ENCODE data around the gene SYT17.

The SYT17 gene

GRCh38 chr16:19131825-19132218 lies 36.2 kb upstream of the SYT17 start:
- no peaks in the 10 kb centered on the region for H3K27me3 ChIP-seq (ENCODE audit: low read depth, low read length)
- H3K36me3 ChIP-seq (ENCODE audit: control insufficient read depth in 1 of 2, insufficient read depth in 2 of 2, low read length in 2 of 2), result no peaks in the 10 kb centered on the region
- H3K27ac ChIP-seq (ENCODE audit: low read length), result peak overlapping the region; percentile 72
- no peak overlapping the region for H3K4me3 ChIP-seq (ENCODE audit: low read depth in 1 of 2, low read length in 2 of 2)
- H3K4me1 ChIP-seq (ENCODE audit: control insufficient read depth in 1 of 2, insufficient read depth in 2 of 2, low read length in 2 of 2), result peaks cover 13 to 17% of the 10 kb centered on the region in 2 donors
- H3K9me3 ChIP-seq (ENCODE audit: control insufficient read depth in 1 of 2, low read length in 2 of 2), result no peaks in the 10 kb centered on the region

GRCh38 chr16:19132255-19132654 lies 35.8 kb upstream of the SYT17 start:
- Histone ChIP-seq H3K27ac (ENCODE audit: low read length) (peak overlapping the region; percentile 72), H3K27me3 (ENCODE audit: low read depth, low read length) (no peaks in the 10 kb centered on the region), H3K4me3 (ENCODE audit: low read depth in 1 of 2, low read length in 2 of 2) (no peak overlapping the region), H3K36me3 (ENCODE audit: control insufficient read depth in 1 of 2, insufficient read depth in 2 of 2, low read length in 2 of 2) (no peaks in the 10 kb centered on the region), H3K4me1 (ENCODE audit: control insufficient read depth in 1 of 2, insufficient read depth in 2 of 2, low read length in 2 of 2) (peaks cover 13 to 21% of the 10 kb centered on the region in 2 donors), H3K9me3 (ENCODE audit: control insufficient read depth in 1 of 2, low read length in 2 of 2) (no peaks in the 10 kb centered on the region)

GRCh38 chr16:19132898-19133297 lies 35.1 kb upstream of the SYT17 start:
- peaks cover 13 to 27% of the 10 kb centered on the region in 2 donors for H3K4me1 ChIP-seq (ENCODE audit: control insufficient read depth in 1 of 2, insufficient read depth in 2 of 2, low read length in 2 of 2)
- no peaks in the 10 kb centered on the region for H3K36me3 ChIP-seq (ENCODE audit: control insufficient read depth in 1 of 2, insufficient read depth in 2 of 2, low read length in 2 of 2)
- H3K27ac ChIP-seq (ENCODE audit: low read length), result no peak overlapping the region
- H3K27me3 ChIP-seq (ENCODE audit: low read depth, low read length), result no peaks in the 10 kb centered on the region
- no peaks in the 10 kb centered on the region for H3K9me3 ChIP-seq (ENCODE audit: control insufficient read depth in 1 of 2, low read length in 2 of 2)
- H3K4me3 ChIP-seq (ENCODE audit: low read depth in 1 of 2, low read length in 2 of 2), result no peak overlapping the region

- Histone ChIP-seq H3K36me3 (ENCODE audit: control insufficient read depth in 1 of 2, insufficient read depth in 2 of 2, low read length in 2 of 2) (no peaks in the 10 kb centered on the region), H3K4me3 (ENCODE audit: low read depth in 1 of 2, low read length in 2 of 2) (no peak overlapping the region), H3K9me3 (ENCODE audit: control insufficient read depth in 1 of 2, low read length in 2 of 2) (no peaks in the 10 kb centered on the region), H3K27me3 (ENCODE audit: low read depth, low read length) (no peaks in the 10 kb centered on the region), H3K4me1 (ENCODE audit: control insufficient read depth in 1 of 2, insufficient read depth in 2 of 2, low read length in 2 of 2) (peaks cover 16 to 29% of the 10 kb centered on the region in 2 donors), H3K27ac (ENCODE audit: low read length) (no peak overlapping the region)
Measured at GRCh38 chr16:19133600-19133999, 34.4 kb upstream of the SYT17 start.

DNA sequence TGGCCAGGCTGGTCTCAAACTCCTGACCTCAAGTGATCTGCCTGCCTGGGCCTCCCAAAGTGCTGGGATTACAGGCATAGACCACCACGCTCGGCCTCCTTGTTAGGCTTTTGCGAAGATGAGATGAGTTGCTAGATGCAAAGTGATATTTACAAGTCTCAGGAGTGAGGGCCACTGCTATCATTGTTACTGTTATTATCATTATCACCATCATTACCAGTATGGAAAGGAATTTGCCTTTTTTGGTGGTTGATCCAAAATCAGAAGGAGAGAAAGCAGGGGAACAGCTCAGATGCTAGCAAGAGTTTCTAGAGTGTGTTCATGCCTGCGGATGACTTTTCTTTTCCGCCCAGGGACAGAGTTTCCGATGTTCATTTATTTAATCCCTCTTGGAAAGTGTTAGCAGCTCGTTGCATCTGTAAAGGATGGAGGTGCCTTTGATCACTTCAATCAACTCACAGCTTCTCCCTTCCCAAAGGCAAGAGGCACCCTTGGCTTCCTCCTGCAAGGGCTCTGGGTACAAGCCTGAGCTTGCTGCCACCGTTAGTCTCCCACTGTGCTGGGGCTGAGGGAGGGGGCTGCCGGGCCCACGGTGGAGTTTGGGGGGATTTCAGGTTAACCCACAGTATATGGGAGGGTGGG lies 32.7 kb upstream of the SYT17 start:
- Histone ChIP-seq H3K4me3 (ENCODE audit: low read depth in 1 of 2, low read length in 2 of 2) (no peak overlapping the region), H3K4me1 (ENCODE audit: control insufficient read depth in 1 of 2, insufficient read depth in 2 of 2, low read length in 2 of 2) (peaks cover 18 to 43% of the 10 kb centered on the region in 2 donors), H3K27ac (ENCODE audit: low read length) (no peak overlapping the region), H3K9me3 (ENCODE audit: control insufficient read depth in 1 of 2, low read length in 2 of 2) (no peaks in the 10 kb centered on the region), H3K36me3 (ENCODE audit: control insufficient read depth in 1 of 2, insufficient read depth in 2 of 2, low read length in 2 of 2) (no peaks in the 10 kb centered on the region), H3K27me3 (ENCODE audit: low read depth, low read length) (no peaks in the 10 kb centered on the region)

DNA sequence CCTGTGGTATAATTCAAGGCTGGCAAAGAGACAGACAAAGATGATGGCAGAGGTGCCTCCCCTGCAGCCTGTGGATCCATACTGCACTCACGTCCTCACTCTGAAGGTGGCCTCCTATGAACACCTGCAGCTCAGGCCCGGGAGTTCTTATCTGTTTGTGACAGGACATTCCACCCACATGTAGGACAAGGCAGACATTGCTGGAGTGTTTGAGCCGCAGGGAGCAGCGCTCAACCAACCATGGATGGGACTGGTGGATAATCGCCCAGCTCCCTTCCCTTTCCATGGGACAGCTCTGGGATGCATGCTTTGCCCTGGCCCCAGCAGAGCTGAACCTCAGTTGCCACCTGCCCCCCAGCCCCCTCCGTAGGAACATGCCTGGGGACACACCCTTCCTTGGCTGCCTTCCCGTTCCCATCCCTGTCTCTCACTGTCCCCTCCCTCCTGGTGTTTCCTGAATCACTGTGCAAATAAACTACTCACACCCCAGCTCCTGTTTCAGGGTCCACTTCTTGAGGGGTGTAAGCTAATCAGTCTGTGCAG lies 32.1 kb upstream of the SYT17 start:
- H3K9me3 ChIP-seq (ENCODE audit: control insufficient read depth in 1 of 2, low read length in 2 of 2), result no peaks in the 10 kb centered on the region
- no peaks in the 10 kb centered on the region for H3K27me3 ChIP-seq (ENCODE audit: low read depth, low read length)
- H3K4me3 ChIP-seq (ENCODE audit: low read depth in 1 of 2, low read length in 2 of 2), result no peak overlapping the region
- H3K27ac ChIP-seq (ENCODE audit: low read length), result no peak overlapping the region
- peaks cover 18 to 43% of the 10 kb centered on the region in 2 donors for H3K4me1 ChIP-seq (ENCODE audit: control insufficient read depth in 1 of 2, insufficient read depth in 2 of 2, low read length in 2 of 2)
- H3K36me3 ChIP-seq (ENCODE audit: control insufficient read depth in 1 of 2, insufficient read depth in 2 of 2, low read length in 2 of 2), result no peaks in the 10 kb centered on the region

DNA sequence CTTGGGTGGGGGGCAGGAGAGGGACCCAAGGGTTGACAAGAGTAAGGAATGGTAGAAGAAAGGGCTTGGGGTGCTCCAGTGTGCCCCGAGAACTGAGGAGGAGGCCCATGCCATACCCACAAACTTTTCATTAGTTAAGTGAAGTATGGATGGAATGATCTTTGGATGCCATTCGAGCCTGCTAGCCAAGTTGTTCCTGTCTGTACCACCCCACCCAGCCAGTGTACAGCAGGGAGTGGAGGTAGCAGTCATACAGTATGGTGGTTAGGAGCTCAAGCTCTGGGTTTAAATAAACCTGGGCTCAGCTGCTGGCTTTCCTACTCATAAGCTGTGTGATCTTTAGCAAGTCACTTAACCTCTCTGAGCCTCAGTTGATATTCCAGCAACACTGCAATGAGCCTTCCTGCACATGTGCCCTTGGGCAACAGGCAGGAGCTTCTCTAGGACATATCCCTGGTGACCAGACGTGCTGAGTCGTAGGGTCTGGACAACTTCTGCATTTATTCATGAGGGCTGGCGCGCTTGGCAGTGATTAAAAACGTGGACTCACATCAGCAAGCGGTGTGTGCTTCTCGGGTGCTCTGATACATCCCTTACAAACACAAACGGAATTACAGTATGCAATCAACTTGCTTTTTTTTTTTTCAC lies 31.4 kb upstream of the SYT17 start:
- no peak overlapping the region for H3K4me3 ChIP-seq (ENCODE audit: low read depth in 1 of 2, low read length in 2 of 2)
- no peaks in the 10 kb centered on the region for H3K36me3 ChIP-seq (ENCODE audit: control insufficient read depth in 1 of 2, insufficient read depth in 2 of 2, low read length in 2 of 2)
- peaks cover 18 to 43% of the 10 kb centered on the region in 2 donors for H3K4me1 ChIP-seq (ENCODE audit: control insufficient read depth in 1 of 2, insufficient read depth in 2 of 2, low read length in 2 of 2)
- H3K27me3 ChIP-seq (ENCODE audit: low read depth, low read length), result no peaks in the 10 kb centered on the region
- H3K27ac ChIP-seq (ENCODE audit: low read length), result no peak overlapping the region
- H3K9me3 ChIP-seq (ENCODE audit: control insufficient read depth in 1 of 2, low read length in 2 of 2), result no peaks in the 10 kb centered on the region

DNA sequence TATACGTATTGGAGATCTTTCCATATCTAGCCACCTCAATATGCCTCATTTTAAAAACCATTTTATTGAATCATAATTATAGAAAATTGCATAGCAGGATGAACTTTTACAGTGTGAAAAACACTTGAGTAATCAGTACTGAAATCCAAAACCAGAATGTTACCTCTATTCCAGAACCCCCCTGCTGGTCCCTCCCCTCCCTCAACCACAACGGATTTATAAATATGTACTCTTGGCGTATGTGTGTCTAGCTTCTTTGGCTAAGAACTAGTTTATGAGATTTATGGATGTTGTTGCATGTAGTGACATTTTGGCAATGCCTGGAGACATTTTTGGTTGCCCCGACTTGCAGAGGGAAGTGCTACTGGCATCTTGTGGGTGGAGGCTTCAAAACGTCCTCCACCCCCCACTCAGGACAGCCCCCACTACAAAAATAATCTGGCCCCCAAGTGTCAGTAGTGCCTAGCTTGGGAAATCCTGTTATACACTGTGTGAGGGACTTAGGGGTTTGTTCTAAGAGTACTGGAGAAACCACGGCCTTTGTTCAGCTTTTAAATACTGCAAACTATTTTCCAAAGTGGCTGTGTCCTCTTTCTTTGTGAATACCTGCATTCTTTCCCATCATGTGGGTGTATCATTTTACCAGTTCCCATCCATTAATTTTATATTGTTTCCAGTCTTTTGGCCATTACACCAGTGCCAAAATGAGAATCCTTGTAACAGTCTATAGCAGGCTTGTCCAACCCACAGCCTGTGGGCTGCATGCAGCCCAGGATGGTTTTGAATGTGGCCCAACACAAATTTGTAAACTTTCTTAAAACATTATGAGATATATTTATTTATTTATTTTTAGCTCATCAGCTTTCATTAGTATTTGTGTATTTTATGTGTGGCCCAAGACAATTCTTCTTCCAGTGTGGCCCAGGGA lies 30.6 kb upstream of the SYT17 start:
- H3K36me3 ChIP-seq (ENCODE audit: control insufficient read depth in 1 of 2, insufficient read depth in 2 of 2, low read length in 2 of 2), result no peaks in the 10 kb centered on the region
- no peaks in the 10 kb centered on the region for H3K9me3 ChIP-seq (ENCODE audit: control insufficient read depth in 1 of 2, low read length in 2 of 2)
- H3K4me1 ChIP-seq (ENCODE audit: control insufficient read depth in 1 of 2, insufficient read depth in 2 of 2, low read length in 2 of 2), result peaks cover 15 to 38% of the 10 kb centered on the region in 2 donors
- no peak overlapping the region for H3K27ac ChIP-seq (ENCODE audit: low read length)
- no peaks in the 10 kb centered on the region for H3K27me3 ChIP-seq (ENCODE audit: low read depth, low read length)
- no peak overlapping the region for H3K4me3 ChIP-seq (ENCODE audit: low read depth in 1 of 2, low read length in 2 of 2)

- H3K27ac ChIP-seq (ENCODE audit: low read length), result no peak overlapping the region
- no peak overlapping the region for H3K4me3 ChIP-seq (ENCODE audit: low read depth in 1 of 2, low read length in 2 of 2)
- peaks cover 15 to 38% of the 10 kb centered on the region in 2 donors for H3K4me1 ChIP-seq (ENCODE audit: control insufficient read depth in 1 of 2, insufficient read depth in 2 of 2, low read length in 2 of 2)
- H3K9me3 ChIP-seq (ENCODE audit: control insufficient read depth in 1 of 2, low read length in 2 of 2), result no peaks in the 10 kb centered on the region
- H3K36me3 ChIP-seq (ENCODE audit: control insufficient read depth in 1 of 2, insufficient read depth in 2 of 2, low read length in 2 of 2), result no peaks in the 10 kb centered on the region
- no peaks in the 10 kb centered on the region for H3K27me3 ChIP-seq (ENCODE audit: low read depth, low read length)
Measured at GRCh38 chr16:19138601-19139000, 29.4 kb upstream of the SYT17 start.

DNA sequence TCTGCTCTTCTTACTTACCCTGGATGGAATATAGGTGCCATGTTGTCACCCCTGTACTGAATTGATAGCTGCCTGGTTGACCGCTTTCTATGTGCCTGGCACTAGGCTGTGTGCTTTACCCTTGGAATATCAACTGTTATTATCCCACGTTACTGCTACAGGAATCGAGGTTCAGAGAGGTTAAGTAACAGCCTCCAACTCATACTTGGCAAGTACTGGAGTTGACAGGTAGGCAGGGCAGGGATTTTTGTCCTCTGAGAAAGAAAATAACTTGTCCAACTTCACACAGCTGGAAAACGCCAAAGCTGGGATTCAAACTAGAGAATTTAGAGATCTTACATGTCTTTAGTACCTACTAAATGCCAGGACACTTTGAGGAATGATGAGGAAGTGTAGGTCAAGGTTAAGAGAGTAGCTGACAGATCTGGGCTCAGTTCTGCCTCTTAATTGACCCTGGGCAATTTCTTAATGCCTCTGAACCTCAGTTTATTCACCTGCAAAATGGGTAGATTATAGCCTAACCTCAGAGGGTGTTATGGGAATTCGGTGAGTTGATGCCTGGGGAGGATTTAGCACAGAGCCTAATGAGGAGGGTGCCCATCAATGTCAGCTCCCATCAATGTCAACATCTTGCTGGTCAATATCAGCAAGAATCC lies 28.5 kb upstream of the SYT17 start:
- H3K9me3 ChIP-seq (ENCODE audit: control insufficient read depth in 1 of 2, low read length in 2 of 2), result no peaks in the 10 kb centered on the region
- H3K27ac ChIP-seq (ENCODE audit: low read length), result no peak overlapping the region
- peaks cover 15 to 38% of the 10 kb centered on the region in 2 donors for H3K4me1 ChIP-seq (ENCODE audit: control insufficient read depth in 1 of 2, insufficient read depth in 2 of 2, low read length in 2 of 2)
- no peak overlapping the region for H3K4me3 ChIP-seq (ENCODE audit: low read depth in 1 of 2, low read length in 2 of 2)
- H3K36me3 ChIP-seq (ENCODE audit: control insufficient read depth in 1 of 2, insufficient read depth in 2 of 2, low read length in 2 of 2), result no peaks in the 10 kb centered on the region
- no peaks in the 10 kb centered on the region for H3K27me3 ChIP-seq (ENCODE audit: low read depth, low read length)

GRCh38 chr16:19140396-19140795 lies 27.6 kb upstream of the SYT17 start:
- no peaks in the 10 kb centered on the region for H3K9me3 ChIP-seq (ENCODE audit: control insufficient read depth in 1 of 2, low read length in 2 of 2)
- H3K4me3 ChIP-seq (ENCODE audit: low read depth in 1 of 2, low read length in 2 of 2), result no peak overlapping the region
- no peak overlapping the region for H3K27ac ChIP-seq (ENCODE audit: low read length)
- peaks cover 15 to 38% of the 10 kb centered on the region in 2 donors for H3K4me1 ChIP-seq (ENCODE audit: control insufficient read depth in 1 of 2, insufficient read depth in 2 of 2, low read length in 2 of 2)
- no peaks in the 10 kb centered on the region for H3K27me3 ChIP-seq (ENCODE audit: low read depth, low read length)
- no peaks in the 10 kb centered on the region for H3K36me3 ChIP-seq (ENCODE audit: control insufficient read depth in 1 of 2, insufficient read depth in 2 of 2, low read length in 2 of 2)
